ENCODE measurements around the gene ADCY1. TPM values are rescaled to one million over a fixed set of nuclear protein-coding genes. Genes with fewer than 3 reads are reported as not detected.

Gene ADCY1
- polyA plus RNA-seq, 3 donors: 3.0 to 3.8 (median 3.6) TPM

GRCh38 chr7:45609180-45609579, 35.0 kb downstream of the ADCY1 start:
- DNase-seq (ENCODE audit: extremely low read depth in 1 of 11, low read depth in 9 of 11, low spot score in 4 of 11): no peak

GRCh38 chr7:45610019-45610418, 35.9 kb downstream of the ADCY1 start:
- DNase-seq (ENCODE audit: extremely low read depth in 1 of 11, low read depth in 9 of 11, low spot score in 4 of 11): no peak

- no peak for DNase-seq (ENCODE audit: extremely low read depth in 1 of 11, low read depth in 9 of 11, low spot score in 4 of 11)
Observed at GRCh38 chr7:45610660-45611299, 36.6 kb downstream of the ADCY1 start.

GRCh38 chr7:45617166-45617565, 43.0 kb downstream of the ADCY1 start:
- DNase-seq (ENCODE audit: extremely low read depth in 1 of 11, low read depth in 9 of 11, low spot score in 4 of 11): no peak

GRCh38 chr7:45622058-45622457, 47.9 kb downstream of the ADCY1 start:
- DNase-seq (ENCODE audit: extremely low read depth in 1 of 11, low read depth in 9 of 11, low spot score in 4 of 11): no peak

GRCh38 chr7:45623157-45623556, 49.0 kb downstream of the ADCY1 start:
- DNase-seq (ENCODE audit: extremely low read depth in 1 of 11, low read depth in 9 of 11, low spot score in 4 of 11): no peak

GRCh38 chr7:45623740-45624391, 49.7 kb downstream of the ADCY1 start:
- DNase-seq (ENCODE audit: extremely low read depth in 1 of 11, low read depth in 9 of 11, low spot score in 4 of 11): no peak

GRCh38 chr7:45624392-45624760, 50.2 kb downstream of the ADCY1 start:
- DNase-seq (ENCODE audit: extremely low read depth in 1 of 11, low read depth in 9 of 11, low spot score in 4 of 11): no peak

- DNase-seq (ENCODE audit: extremely low read depth in 1 of 11, low read depth in 9 of 11, low spot score in 4 of 11): no peak
Observed at GRCh38 chr7:45625067-45625466, 50.9 kb downstream of the ADCY1 start.

- no peak for DNase-seq (ENCODE audit: extremely low read depth in 1 of 11, low read depth in 9 of 11, low spot score in 4 of 11)
Observed at GRCh38 chr7:45625714-45626440, 51.7 kb downstream of the ADCY1 start.

- DNase-seq (ENCODE audit: extremely low read depth in 1 of 11, low read depth in 9 of 11, low spot score in 4 of 11): no peak
Observed at GRCh38 chr7:45626441-45627430, 52.6 kb downstream of the ADCY1 start.

GRCh38 chr7:45627691-45628456, 53.7 kb downstream of the ADCY1 start:
- DNase-seq (ENCODE audit: extremely low read depth in 1 of 11, low read depth in 9 of 11, low spot score in 4 of 11): no peak

- no peak for DNase-seq (ENCODE audit: extremely low read depth in 1 of 11, low read depth in 9 of 11, low spot score in 4 of 11)
Observed at GRCh38 chr7:45631569-45631968, 57.4 kb downstream of the ADCY1 start.

GRCh38 chr7:45636733-45637132, 62.6 kb downstream of the ADCY1 start:
- DNase-seq (ENCODE audit: extremely low read depth in 1 of 11, low read depth in 9 of 11, low spot score in 4 of 11): no peak

GRCh38 chr7:45638916-45639315, 64.7 kb downstream of the ADCY1 start:
- no peak for DNase-seq (ENCODE audit: extremely low read depth in 1 of 11, low read depth in 9 of 11, low spot score in 4 of 11)

GRCh38 chr7:45642044-45642443, 67.9 kb downstream of the ADCY1 start:
- DNase-seq (ENCODE audit: extremely low read depth in 1 of 11, low read depth in 9 of 11, low spot score in 4 of 11): no peak

GRCh38 chr7:45643630-45644029, 69.5 kb downstream of the ADCY1 start:
- no peak for DNase-seq (ENCODE audit: extremely low read depth in 1 of 11, low read depth in 9 of 11, low spot score in 4 of 11)

- no peak for DNase-seq (ENCODE audit: extremely low read depth in 1 of 11, low read depth in 9 of 11, low spot score in 4 of 11)
Observed at GRCh38 chr7:45644237-45644636, 70.1 kb downstream of the ADCY1 start.

Measured in renal cortex interstitium (tissue), 11 donors.